B cell (primary cell): Measurements from ENCODE around the gene TMEM50B.

ENCODE experiments used
- EZH2 ChIP-seq: IDR thresholded peaks from 2 replicates; pipeline ENCODE4 v1.6.1; 2012; ENCODE audit warnings: borderline replicate concordance, low read depth, mild to moderate bottlenecking, moderate library complexity, low read length; ENCODE audit not compliant: insufficient read depth, poor library complexity, severe bottlenecking
- TF ChIP-seq, protein P1 (sequence below): fragments of 200-600 bp; IDR thresholded peaks from one replicate; pipeline ENCODE4 v1.8.0; 2022; ENCODE audit warnings: antibody characterized with exemption, mild to moderate bottlenecking

DNA sequence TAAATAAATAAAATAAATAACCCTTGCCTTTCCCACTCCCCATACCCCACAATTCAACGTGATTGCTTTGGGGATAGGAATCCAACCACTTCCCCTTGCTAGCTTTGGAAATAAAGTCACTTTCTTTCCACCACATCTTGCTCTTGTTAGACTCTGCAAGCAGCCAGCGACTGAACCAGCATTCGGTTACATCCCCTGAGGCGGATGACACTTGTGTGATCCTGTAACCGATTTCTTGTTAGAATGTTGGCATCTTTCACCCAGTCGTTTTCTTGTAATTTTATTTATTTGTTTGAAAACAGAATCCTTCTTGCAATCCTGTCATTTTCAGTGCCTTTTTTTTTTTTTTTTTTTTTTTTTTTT, 78.2 kb downstream of the TMEM50B start:
- TF ChIP-seq, protein P1, sequence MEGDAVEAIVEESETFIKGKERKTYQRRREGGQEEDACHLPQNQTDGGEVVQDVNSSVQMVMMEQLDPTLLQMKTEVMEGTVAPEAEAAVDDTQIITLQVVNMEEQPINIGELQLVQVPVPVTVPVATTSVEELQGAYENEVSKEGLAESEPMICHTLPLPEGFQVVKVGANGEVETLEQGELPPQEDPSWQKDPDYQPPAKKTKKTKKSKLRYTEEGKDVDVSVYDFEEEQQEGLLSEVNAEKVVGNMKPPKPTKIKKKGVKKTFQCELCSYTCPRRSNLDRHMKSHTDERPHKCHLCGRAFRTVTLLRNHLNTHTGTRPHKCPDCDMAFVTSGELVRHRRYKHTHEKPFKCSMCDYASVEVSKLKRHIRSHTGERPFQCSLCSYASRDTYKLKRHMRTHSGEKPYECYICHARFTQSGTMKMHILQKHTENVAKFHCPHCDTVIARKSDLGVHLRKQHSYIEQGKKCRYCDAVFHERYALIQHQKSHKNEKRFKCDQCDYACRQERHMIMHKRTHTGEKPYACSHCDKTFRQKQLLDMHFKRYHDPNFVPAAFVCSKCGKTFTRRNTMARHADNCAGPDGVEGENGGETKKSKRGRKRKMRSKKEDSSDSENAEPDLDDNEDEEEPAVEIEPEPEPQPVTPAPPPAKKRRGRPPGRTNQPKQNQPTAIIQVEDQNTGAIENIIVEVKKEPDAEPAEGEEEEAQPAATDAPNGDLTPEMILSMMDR = no peak
- no peak for TF ChIP-seq EZH2
